MM.1S (cell line): ENCODE results near the gene FREM1.

Experiments used
- DNase-seq: peaks from one replicate; pipeline ENCODE4 v3.0.0-alpha.2; 2015
- H2AFZ ChIP-seq: fragments of 300-600 bp; sonication (generic); 2 replicates; pipeline ENCODE4 v1.6.0; 2016; ENCODE audit warnings: antibody characterized with exemption, low read length
- H3F3A ChIP-seq: fragments of 300-600 bp; sonication (generic); 2 replicates; pipeline ENCODE4 v1.6.1; 2016; ENCODE audit warnings: mild to moderate bottlenecking, antibody characterized with exemption, low read length, moderate library complexity, mixed read lengths; ENCODE audit not compliant: insufficient read depth
- H3K27ac ChIP-seq: fragments of 300-600 bp; sonication (generic); 2 replicates; pipeline ENCODE4 v1.5.1; 2016; ENCODE audit warnings: mild to moderate bottlenecking, low read length
- H3K27me3 ChIP-seq: fragments of 300-600 bp; sonication (generic); replicated peaks from 2 replicates; pipeline ENCODE4 v1.6.0; 2016; ENCODE audit warnings: low read length; ENCODE audit not compliant: insufficient read depth
- H3K36me3 ChIP-seq: fragments of 300-600 bp; sonication (generic); replicated peaks from 2 replicates; pipeline ENCODE4 v1.6.1; 2016; ENCODE audit warnings: mild to moderate bottlenecking, low read length, mixed read lengths; ENCODE audit not compliant: insufficient read depth
- H3K4me1 ChIP-seq: fragments of 300-600 bp; sonication (generic); 2 replicates; pipeline ENCODE4 v1.6.1; 2016; ENCODE audit warnings: low read length, mixed read lengths
- H3K4me2 ChIP-seq: fragments of 300-600 bp; sonication (generic); 2 replicates; pipeline ENCODE4 v1.6.0; 2016; ENCODE audit warnings: low read depth, low read length
- H3K4me3 ChIP-seq: fragments of 300-600 bp; sonication (generic); 2 replicates; pipeline ENCODE4 v1.5.1; 2016; ENCODE audit warnings: low read length, mixed read lengths
- H3K79me2 ChIP-seq: fragments of 300-600 bp; sonication (generic); 2 replicates; pipeline ENCODE4 v1.6.1; 2016; ENCODE audit warnings: mixed run types, low read length, mixed read lengths
- H3K9ac ChIP-seq: fragments of 300-600 bp; sonication (generic); 2 replicates; pipeline ENCODE4 v1.6.1; 2016; ENCODE audit warnings: low read length, mixed read lengths
- H3K9me2 ChIP-seq: fragments of 300-600 bp; sonication (generic); replicated peaks from 2 replicates; pipeline ENCODE4 v1.6.1; 2016; ENCODE audit warnings: mild to moderate bottlenecking, low read length, mixed read lengths; ENCODE audit not compliant: insufficient read depth
- H3K9me3 ChIP-seq: fragments of 300-600 bp; sonication (generic); replicated peaks from 2 replicates; pipeline ENCODE4 v1.6.1; 2016; ENCODE audit warnings: mild to moderate bottlenecking, low read length, mixed read lengths; ENCODE audit not compliant: insufficient read depth
- H4K20me1 ChIP-seq: fragments of 300-600 bp; sonication (generic); 2 replicates; pipeline ENCODE4 v1.6.1; 2016; ENCODE audit warnings: mild to moderate bottlenecking, low read length, moderate library complexity, mixed read lengths; ENCODE audit not compliant: insufficient read depth
- EZH2 ChIP-seq: fragments of 300-600 bp; sonication (generic); optimal IDR thresholded peaks from 2 replicates; pipeline ENCODE3; 2017; ENCODE audit warnings: low read depth, mild to moderate bottlenecking, antibody characterized with exemption, low read length, mixed read lengths
- EZH2phosphoT487 ChIP-seq: fragments of 300-600 bp; sonication (generic); IDR thresholded peaks from 2 replicates; pipeline ENCODE4 v1.6.1; 2018; ENCODE audit warnings: antibody characterized with exemption, low read length
- TF ChIP-seq, protein P1 (sequence below): fragments of 300-600 bp; sonication (generic); IDR thresholded peaks from 2 replicates; pipeline ENCODE4 v1.5.1; 2016; ENCODE audit warnings: antibody characterized with exemption, low read length, mixed read lengths

FREM1 gene

DNA sequence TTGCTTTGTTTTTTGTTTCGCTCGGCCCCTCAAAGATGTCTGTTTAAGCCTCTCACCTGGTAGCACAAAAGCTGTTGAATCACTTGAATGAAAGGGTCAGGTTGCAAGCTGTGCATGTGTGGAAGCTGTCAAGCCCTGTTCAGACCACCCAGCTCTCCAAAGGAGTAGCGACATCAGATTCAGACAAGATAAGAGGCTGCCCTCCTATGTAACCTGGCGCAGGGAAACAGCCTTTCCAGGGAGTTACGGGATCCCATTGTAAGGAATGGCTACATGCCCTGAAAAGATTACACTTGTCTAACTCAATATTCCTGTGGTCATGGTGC lies 2.9 kb downstream of the FREM1 start:
- Histone ChIP-seq H3F3A (no peaks in the 10 kb centered on the region), H2AFZ (no peak overlapping the region), H3K36me3 (no peaks in the 10 kb centered on the region), H4K20me1 (no peaks in the 10 kb centered on the region), H3K9me2 (no peaks in the 10 kb centered on the region), H3K4me3 (no peak overlapping the region), H3K27ac (no peak overlapping the region), H3K4me1 (no peaks in the 10 kb centered on the region), H3K79me2 (no peaks in the 10 kb centered on the region), H3K9ac (no peak overlapping the region), H3K27me3 (no peaks in the 10 kb centered on the region), H3K4me2 (no peak overlapping the region), H3K9me3 (no peaks in the 10 kb centered on the region)
- DNase-seq = no peak
- TF ChIP-seq, protein P1, sequence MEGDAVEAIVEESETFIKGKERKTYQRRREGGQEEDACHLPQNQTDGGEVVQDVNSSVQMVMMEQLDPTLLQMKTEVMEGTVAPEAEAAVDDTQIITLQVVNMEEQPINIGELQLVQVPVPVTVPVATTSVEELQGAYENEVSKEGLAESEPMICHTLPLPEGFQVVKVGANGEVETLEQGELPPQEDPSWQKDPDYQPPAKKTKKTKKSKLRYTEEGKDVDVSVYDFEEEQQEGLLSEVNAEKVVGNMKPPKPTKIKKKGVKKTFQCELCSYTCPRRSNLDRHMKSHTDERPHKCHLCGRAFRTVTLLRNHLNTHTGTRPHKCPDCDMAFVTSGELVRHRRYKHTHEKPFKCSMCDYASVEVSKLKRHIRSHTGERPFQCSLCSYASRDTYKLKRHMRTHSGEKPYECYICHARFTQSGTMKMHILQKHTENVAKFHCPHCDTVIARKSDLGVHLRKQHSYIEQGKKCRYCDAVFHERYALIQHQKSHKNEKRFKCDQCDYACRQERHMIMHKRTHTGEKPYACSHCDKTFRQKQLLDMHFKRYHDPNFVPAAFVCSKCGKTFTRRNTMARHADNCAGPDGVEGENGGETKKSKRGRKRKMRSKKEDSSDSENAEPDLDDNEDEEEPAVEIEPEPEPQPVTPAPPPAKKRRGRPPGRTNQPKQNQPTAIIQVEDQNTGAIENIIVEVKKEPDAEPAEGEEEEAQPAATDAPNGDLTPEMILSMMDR = no peak
- TF ChIP-seq EZH2phosphoT487 (no peak), EZH2 (no peak)

DNA sequence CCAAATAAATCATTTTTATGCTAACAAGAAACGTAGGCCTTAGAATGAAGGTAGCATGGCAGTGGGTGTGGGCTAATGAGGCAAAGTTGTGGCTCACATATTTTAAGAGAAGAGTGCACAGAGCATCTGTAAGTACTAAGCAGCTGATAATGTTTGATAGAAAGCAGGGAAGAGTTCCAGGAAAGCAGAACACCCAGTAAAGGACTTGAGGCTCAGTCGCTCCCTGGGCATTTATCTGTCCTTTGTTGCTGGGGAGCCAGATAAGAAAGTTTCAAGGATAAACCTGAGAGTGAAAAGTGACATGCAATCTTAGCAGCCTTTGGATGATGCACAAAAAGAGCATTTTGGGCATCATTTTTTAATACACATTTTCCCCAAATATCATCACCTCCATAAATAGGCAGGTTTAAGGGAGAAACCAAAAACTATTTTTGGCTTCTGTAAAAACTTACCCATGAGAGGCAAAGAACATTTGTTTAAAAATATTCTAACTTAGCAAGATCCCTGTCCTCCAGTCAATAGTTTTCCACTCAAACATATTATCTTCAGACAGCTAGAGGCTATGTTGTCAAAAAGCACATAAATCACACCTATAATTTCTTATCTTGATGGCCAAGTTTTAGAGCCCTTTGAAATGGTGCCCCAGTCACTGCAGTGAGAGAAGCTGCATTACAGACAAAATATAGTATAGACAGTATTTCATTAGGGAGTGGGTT lies 3.4 kb downstream of the FREM1 start:
- H3F3A ChIP-seq = no peaks in the 10 kb centered on the region
- H3K79me2 ChIP-seq = no peaks in the 10 kb centered on the region
- no peak overlapping the region for H3K4me3 ChIP-seq
- DNase-seq = no peak
- no peaks in the 10 kb centered on the region for H3K9me2 ChIP-seq
- no peak overlapping the region for H2AFZ ChIP-seq
- H3K9ac ChIP-seq = no peak overlapping the region
- H3K27ac ChIP-seq = no peak overlapping the region
- H3K9me3 ChIP-seq = no peaks in the 10 kb centered on the region
- no peak overlapping the region for H3K4me2 ChIP-seq
- H3K27me3 ChIP-seq = no peaks in the 10 kb centered on the region
- no peaks in the 10 kb centered on the region for H3K4me1 ChIP-seq
- H4K20me1 ChIP-seq = no peaks in the 10 kb centered on the region
- TF ChIP-seq EZH2 (no peak), EZH2phosphoT487 (no peak)
- TF ChIP-seq, protein P1 = no peak
- H3K36me3 ChIP-seq = no peaks in the 10 kb centered on the region

DNA sequence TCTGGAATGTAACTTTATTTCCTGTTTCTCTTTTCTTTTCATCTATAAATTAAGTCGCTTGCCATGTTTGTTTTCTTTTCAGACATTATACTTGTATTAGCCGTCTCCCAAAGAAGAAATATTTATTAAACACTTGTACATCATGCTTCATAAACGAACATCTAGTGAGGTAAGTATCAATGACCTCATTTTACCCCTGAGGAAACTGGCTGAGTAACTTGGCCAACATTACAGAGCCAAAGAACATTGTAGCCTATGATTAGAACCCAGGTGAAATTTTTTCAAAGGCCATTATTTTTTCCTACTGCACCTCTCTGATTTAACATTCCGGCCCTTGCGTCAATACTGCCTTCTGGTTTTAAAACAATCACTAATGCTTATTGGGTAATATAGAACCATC lies 4.2 kb downstream of the FREM1 start:
- Histone ChIP-seq H3K36me3 (no peaks in the 10 kb centered on the region), H3F3A (no peaks in the 10 kb centered on the region), H3K9ac (no peak overlapping the region), H3K27me3 (no peaks in the 10 kb centered on the region), H3K27ac (no peak overlapping the region), H3K4me1 (no peaks in the 10 kb centered on the region), H2AFZ (no peak overlapping the region), H3K4me3 (no peak overlapping the region), H3K79me2 (no peaks in the 10 kb centered on the region), H4K20me1 (no peaks in the 10 kb centered on the region), H3K9me2 (no peaks in the 10 kb centered on the region), H3K4me2 (no peak overlapping the region), H3K9me3 (no peaks in the 10 kb centered on the region)
- DNase-seq = no peak
- no peak for TF ChIP-seq EZH2phosphoT487
- no peak for TF ChIP-seq EZH2
- TF ChIP-seq, protein P1 = no peak
